Sigmoid colon (tissue), 4 donors: ENCODE data around the gene SLAMF1.
"Not testable (repeated sequence)": the region's sequence is repeated elsewhere in the genome, so short reads cannot be mapped to it uniquely, and the experiment has no call there.

Experiments
- CTCF ChIP-seq, 4 experiments: fragments of 450-650 bp in 3 of 4; fragments of 200-600 bp in 1 of 4; IDR thresholded peaks; one replicate each; pipeline ENCODE4 v1.5.1; 2016 to 2019; ENCODE audit warnings: antibody characterized with exemption in 4 of 4, mild to moderate bottlenecking in 3 of 4, moderate library complexity in 2 of 4
- EP300 ChIP-seq, 4 donors: sonication (generic); formaldehyde crosslinking; IDR thresholded peaks; one replicate each; pipeline ENCODE4 v1.6.1; 2017; ENCODE audit warnings: antibody characterized with exemption in 4 of 4
- POLR2A ChIP-seq, 2 donors: fragments of 450-650 bp; IDR thresholded peaks; one replicate each; pipeline ENCODE4 v1.6.1; 2016; ENCODE audit warnings: antibody characterized with exemption in 2 of 2, mild to moderate bottlenecking in 2 of 2, moderate library complexity in 2 of 2

- TF ChIP-seq CTCF, EP300, POLR2A (IDR thresholded peaks at IDR 0.05): not testable (repeated sequence)
Measured at GRCh38 chr1:160627677-160628289, 19.1 kb downstream of the SLAMF1 start.
